Upper lobe of left lung (tissue), 4 donors: ENCODE results near the gene SMC1B.

Experiments
- CTCF ChIP-seq, 6 experiments: fragments of 450-650 bp in 4 of 6; fragments of 200-600 bp in 2 of 6; sonication (generic) in 2 of 6; IDR thresholded peaks; one replicate each; pipeline ENCODE4 v1.5.1; 2016 to 2019; ENCODE audit warnings: antibody characterized with exemption in 6 of 6
- EP300 ChIP-seq, 4 donors: sonication (generic); formaldehyde crosslinking; IDR thresholded peaks; one replicate each; pipeline ENCODE4 v1.5.1; 2017; ENCODE audit warnings: antibody characterized with exemption in 4 of 4, control low read depth in 2 of 4
- POLR2A ChIP-seq, 4 donors: fragments of 450-650 bp; IDR thresholded peaks; one replicate each; pipeline ENCODE4 v1.5.1; 2016 to 2017; ENCODE audit warnings: antibody characterized with exemption in 4 of 4, mild to moderate bottlenecking in 2 of 4
- POLR2AphosphoS5 ChIP-seq, 2 donors: sonication (generic); formaldehyde crosslinking; IDR thresholded peaks; one replicate each; pipeline ENCODE4 v1.5.1; 2017; ENCODE audit warnings: antibody characterized with exemption in 2 of 2

- TF ChIP-seq CTCF (IDR thresholded peaks at IDR 0.05) = no peak
- no peak for TF ChIP-seq POLR2A (IDR thresholded peaks at IDR 0.05)
- TF ChIP-seq EP300 (IDR thresholded peaks at IDR 0.05) = no peak
- no peak for TF ChIP-seq POLR2AphosphoS5 (IDR thresholded peaks at IDR 0.05)
These were observed 73.1 kb downstream of the SMC1B start for GRCh38 chr22:45340323-45340722.
